Endothelial cell of umbilical vein (primary cell): ENCODE data around the gene GARIN5B. TPM values are rescaled to one million over a fixed set of nuclear protein-coding genes. Genes with fewer than 3 reads are reported as not detected.

Experiments
- BruUV-seq: library from RNA; stranded (reverse); fragments of 400-500 nt; replicated peaks from 2 replicates; lab custom pipeline; 2021; lab: Mats Ljungman, UMichigan
- CTCF ChIA-PET: fragments of 300-600, 350-600 bp; sonication (Branson Sonifier 250); formaldehyde crosslinking; loops from one replicate; lab custom pipeline; 2021; ENCODE audit warnings: antibody characterized with exemption, inconsistent platforms; lab: Charles Lee
- POLR2A ChIA-PET: fragments of 300-600, 350-600 bp; sonication (Branson Sonifier 250); formaldehyde crosslinking; loops from one replicate; lab custom pipeline; 2021; ENCODE audit warnings: antibody characterized with exemption, inconsistent platforms; lab: Charles Lee
- DNase-seq: peaks from one replicate; pipeline ENCODE4 v3.0.0-alpha.2; 2011; ENCODE audit warnings: low read depth, low spot score
- FAIRE-seq: peaks from 2 replicates; lab custom pipeline; 2011; peaks lifted over from hg19 to GRCh38; lab: Jason Lieb, UNC
- H2AFZ ChIP-seq: 2 replicates; pipeline ENCODE4 v1.6.0; 2012; ENCODE audit warnings: low read depth, low read length, control low read depth, inconsistent platforms
- H3K27ac ChIP-seq: 2 replicates; pipeline ENCODE4 v1.5.1; 2011; ENCODE audit warnings: low read depth, mild to moderate bottlenecking, control low read depth, low read length, moderate library complexity; ENCODE audit not compliant: insufficient read depth
- H3K27me3 ChIP-seq, 2 experiments: 2 replicates each; pipeline versions ENCODE4 v1.6.0 to v1.6.1; 2011; ENCODE audit warnings: low read length in 2 of 2, mixed read lengths in 1 of 2; ENCODE audit not compliant: control insufficient read depth in 2 of 2, insufficient read depth in 2 of 2
- H3K36me3 ChIP-seq, 2 experiments: 2 replicates in 1 of 2; 3 replicates in 1 of 2; pipeline ENCODE4 v1.5.1; 2011; ENCODE audit warnings: low read length in 2 of 2, mild to moderate bottlenecking in 1 of 2, moderate library complexity in 1 of 2; ENCODE audit not compliant: control insufficient read depth in 2 of 2, insufficient read depth in 2 of 2; ENCODE audit errors: extremely low read depth in 1 of 2
- H3K4me1 ChIP-seq: 3 replicates; pipeline ENCODE4 v1.5.1; 2011; ENCODE audit warnings: mild to moderate bottlenecking, low read length; ENCODE audit not compliant: control insufficient read depth, insufficient read depth; ENCODE audit errors: extremely low read depth
- H3K4me2 ChIP-seq: 2 replicates; pipeline ENCODE4 v1.6.1; 2011; ENCODE audit warnings: low read length, control low read depth, mixed read lengths; ENCODE audit not compliant: insufficient read depth
- H3K4me3 ChIP-seq, 3 experiments: fragments of 200-600 bp in 1 of 3; sonication (generic), shearing (Covaris generic) in 1 of 3; replicated peaks in 1 of 3; 2 replicates each; pipeline ENCODE4 v1.5.1; 2011 to 2016; ENCODE audit warnings: control low read depth in 3 of 3, low read length in 3 of 3, mild to moderate bottlenecking in 2 of 3, inconsistent platforms in 1 of 3, low read depth in 1 of 3, moderate library complexity in 1 of 3; ENCODE audit not compliant: insufficient read depth in 1 of 3
- H3K79me2 ChIP-seq: 2 replicates; pipeline ENCODE4 v1.6.0; 2012; ENCODE audit warnings: low read length, inconsistent platforms; ENCODE audit not compliant: control insufficient read depth, insufficient read depth
- H3K9ac ChIP-seq: replicated peaks from 2 replicates; pipeline ENCODE3; 2011; ENCODE audit warnings: low read length, control low read depth; ENCODE audit not compliant: insufficient read depth; ENCODE audit errors: extremely low read depth
- H3K9me1 ChIP-seq: replicated peaks from 3 replicates; pipeline ENCODE4 v1.6.0; 2011; ENCODE audit warnings: mild to moderate bottlenecking, low read length; ENCODE audit not compliant: control insufficient read depth, insufficient read depth; ENCODE audit errors: extremely low read depth
- H3K9me3 ChIP-seq: replicated peaks from 2 replicates; pipeline ENCODE4 v1.5.1; 2012; ENCODE audit warnings: low read length, inconsistent platforms; ENCODE audit not compliant: control insufficient read depth, insufficient read depth
- H4K20me1 ChIP-seq: replicated peaks from 2 replicates; pipeline ENCODE3; 2011; ENCODE audit warnings: mild to moderate bottlenecking, low read length; ENCODE audit not compliant: control insufficient read depth, insufficient read depth; ENCODE audit errors: extremely low read depth
- FOS ChIP-seq: IDR thresholded peaks from 2 replicates; pipeline ENCODE4 v1.6.1; 2011; ENCODE audit warnings: mild to moderate bottlenecking, low read length, moderate library complexity, borderline replicate concordance; ENCODE audit not compliant: insufficient read depth
- JUN ChIP-seq: IDR thresholded peaks from 2 replicates; pipeline ENCODE4 v1.6.1; 2011; ENCODE audit warnings: borderline replicate concordance, low read depth; ENCODE audit not compliant: insufficient read length, insufficient read depth
- POLR2A ChIP-seq: IDR thresholded peaks from 2 replicates; pipeline ENCODE4 v1.6.1; 2012; ENCODE audit warnings: low read depth, mild to moderate bottlenecking, control low read depth, low read length
- POLR2AphosphoS5 ChIP-seq: IDR thresholded peaks from 2 replicates; pipeline ENCODE4 v1.6.1; 2012; ENCODE audit warnings: low read depth, mild to moderate bottlenecking, control low read depth, low read length, moderate library complexity; ENCODE audit not compliant: insufficient read depth
- dilution Hi-C: fragments of 300-500 bp; cut with MboI; formaldehyde crosslinking; loops from one replicate; pipeline ENCODE4 v1.15.0; 2019; ENCODE audit warnings: low sequenced_read_pairs; ENCODE audit not compliant: extremely low pct_ligation_motif_present
- intact Hi-C: fragments of 100-400 bp; cut with micrococcal nuclease; formaldehyde crosslinking; loops from one replicate; pipeline ENCODE4 v1.10.0; 2022
- polyA plus RNA-seq, 4 experiments: library from polyadenylated mRNA; depleted of rRNA in 3 of 4; stranded (reverse) in 3 of 4; unstranded in 1 of 4; fragments of >200 nt; gene quantifications; 2 replicates each; pipeline versions ENCODE4 v1.2.1 to v1.2.3, GENCODE V29; 2011 to 2012; ENCODE audit warnings: missing spikeins in 1 of 4
- total RNA-seq: library from RNA; stranded (reverse); gene quantifications from 2 replicates; pipeline ENCODE4 v1.2.3, GENCODE V29; 2021

GARIN5B gene
- total and polyA plus RNA-seq, 2 donors (not counting 3 experiments of a cell fraction or from before 2014, with no cell fraction given), result not detected

DNA sequence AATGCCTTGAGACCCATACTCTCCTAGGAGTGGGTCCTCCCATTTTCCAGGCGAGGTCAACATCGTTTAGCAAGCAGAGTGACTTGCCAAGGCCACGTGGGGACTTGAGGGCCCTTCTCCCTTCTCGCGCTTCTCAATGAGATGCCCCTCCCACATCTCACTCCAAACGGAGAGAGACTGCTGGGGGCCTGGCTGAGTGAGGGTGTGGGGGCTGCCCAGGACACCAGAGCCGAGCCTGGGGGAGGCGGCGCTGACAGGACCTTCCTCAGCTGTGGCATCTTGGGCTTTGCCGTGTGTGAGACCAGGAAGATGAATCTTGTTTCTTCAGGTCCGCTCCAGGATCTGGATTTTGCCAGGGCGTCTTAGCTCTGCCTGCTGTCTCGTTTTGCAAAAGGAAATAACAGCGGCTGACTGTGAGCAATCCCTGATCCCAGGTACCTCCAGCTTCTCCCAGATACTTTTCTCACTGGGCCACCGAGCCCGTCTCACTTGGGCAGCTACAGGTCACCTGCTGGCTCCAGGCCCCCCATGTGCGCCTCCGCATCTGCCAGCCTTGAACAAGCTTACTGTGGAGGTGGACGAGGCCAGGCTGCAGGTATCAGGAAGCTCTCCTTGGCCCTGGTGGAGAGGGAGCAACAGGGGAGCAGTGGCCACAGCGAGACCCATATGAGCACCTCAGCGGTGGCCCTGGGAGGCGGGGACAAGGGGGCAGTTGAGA is 14.6 kb downstream of the GARIN5B start:
- no TSS peak for BruUV-seq
- peaks cover under 1% of the 10 kb centered on the region for H3K4me1 ChIP-seq
- H3K79me2 ChIP-seq, result no peaks in the 10 kb centered on the region
- H3K27ac ChIP-seq, result no peak overlapping the region
- no peak overlapping the region for H3K9ac ChIP-seq
- H3K9me3 ChIP-seq, result no peaks in the 10 kb centered on the region
- no peak overlapping the region for H2AFZ ChIP-seq
- intact Hi-C loops (no loop called here), dilution Hi-C loops (no loop called here)
- H4K20me1 ChIP-seq, result no peaks in the 10 kb centered on the region
- H3K36me3 ChIP-seq, result peaks cover 0 to 2% of the 10 kb centered on the region in 2 experiments
- H3K9me1 ChIP-seq, result no peaks in the 10 kb centered on the region
- H3K4me2 ChIP-seq, result no peak overlapping the region
- no peak overlapping the region for H3K4me3 ChIP-seq
- no peak for TF ChIP-seq FOS
- H3K27me3 ChIP-seq, result peaks cover 14 to 15% of the 10 kb centered on the region in 2 experiments
- ChIA-PET CTCF (no interaction called here), POLR2A (interaction anchor here (0.6 kb wide), 2 partner anchors 11 to 50 kb away, joined by 3 to 7 read pairs; no protein-coding TSS in a partner anchor)
- no peak for DNase-seq
- no peak for FAIRE-seq

DNA sequence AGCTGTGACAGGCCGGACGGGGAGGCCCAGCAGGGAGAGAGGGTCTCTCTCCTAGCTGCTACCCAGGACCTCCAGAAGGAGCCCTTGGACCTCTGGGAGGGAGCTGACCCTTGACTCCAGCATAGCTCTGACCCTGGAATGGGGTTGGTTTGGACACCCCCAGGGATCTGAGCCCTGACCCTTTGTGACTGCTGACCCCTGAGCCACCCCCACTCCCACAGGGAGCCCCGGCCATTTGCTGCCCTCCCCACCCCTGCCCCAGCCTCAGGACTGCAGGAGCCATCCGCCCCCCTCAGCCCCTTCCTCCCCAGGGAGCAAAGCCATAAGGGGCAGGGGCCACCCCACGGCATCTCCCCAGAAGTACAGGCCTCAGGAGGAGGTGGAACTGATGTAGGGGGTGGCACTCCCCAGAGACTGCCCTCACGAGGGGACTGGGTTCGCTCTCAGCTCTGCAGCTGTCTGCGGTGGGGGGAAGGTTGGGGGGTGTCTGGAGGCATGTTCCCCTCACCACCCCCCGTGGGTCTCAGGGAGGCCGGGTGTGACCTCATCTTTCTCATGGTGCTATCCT is 15.5 kb downstream of the GARIN5B start:
- Histone ChIP-seq H3K27me3 (peaks cover 4 to 7% of the 10 kb centered on the region in 2 experiments), H3K9me3 (no peaks in the 10 kb centered on the region), H4K20me1 (no peaks in the 10 kb centered on the region), H3K9ac (no peak overlapping the region), H3K27ac (no peak overlapping the region), H3K9me1 (no peaks in the 10 kb centered on the region), H3K4me1 (no peaks in the 10 kb centered on the region), H3K4me2 (no peak overlapping the region), H3K79me2 (no peaks in the 10 kb centered on the region), H3K36me3 (peaks cover 0 to 7% of the 10 kb centered on the region in 2 experiments), H2AFZ (no peak overlapping the region), H3K4me3 (no peak overlapping the region)
- no peak for DNase-seq
- TF ChIP-seq POLR2AphosphoS5, result no peak
- no peak for TF ChIP-seq POLR2A
- TF ChIP-seq JUN, result no peak
- intact Hi-C loops (no loop called here), dilution Hi-C loops (no loop called here)
- no TSS peak for BruUV-seq
- FAIRE-seq, result no peak
- ChIA-PET POLR2A (no interaction called here), CTCF (no interaction called here)
